ENCODE measurements around the gene NF1. TPM values are rescaled to one million over a fixed set of nuclear protein-coding genes. Genes with fewer than 3 reads are reported as not detected.

NF1 gene
- polyA plus RNA-seq, 2 of the 4 experiments (the other 2 are of a cell fraction): 15.9 to 73.2 TPM

GRCh38 chr17:31424944-31425281 lies 330.1 kb downstream of the NF1 start:
- H3K27ac ChIP-seq: no peak overlapping the region
- ChIA-PET CTCF (interaction anchor here (0.8 to 4.9 kb wide), 7 partner anchors 10 to 418 kb away, joined by 3 to 37 read pairs (median 5); no protein-coding TSS in a partner anchor), POLR2A (no interaction called here)
- no peak overlapping the region for H3K4me2 ChIP-seq
- 69% methylated on average over 5 of the region's 5 CpGs for whole genome bisulfite sequencing (ENCODE audit: missing lambda C conversion rate)
- no peak for FAIRE-seq
- H3K9me3 ChIP-seq: 0 out of 3 replicates have a peak, but pooled peaks cover 3% of the 10 kb centered on the region
- ATAC-seq: no peak
- TF ChIP-seq JUN (IDR thresholded peaks at IDR 0.05) (no peak), HES2 (IDR thresholded peaks at IDR 0.05) (no peak), RFX5 (IDR thresholded peaks at IDR 0.05) (no peak), CBX2 (IDR thresholded peaks at IDR 0.05; ENCODE audit: borderline replicate concordance, low read depth) (no peak), EHMT2 (IDR thresholded peaks at IDR 0.05; ENCODE audit: low read depth) (no peak), RNF2 (IDR thresholded peaks at IDR 0.05; ENCODE audit: borderline replicate concordance, low read depth) (no peak), CTCF (IDR thresholded peaks at IDR 0.05) (no peak), TFCP2L1 (CRISPR knock-in tag; IDR thresholded peaks at IDR 0.05) (no peak), FOXS1 (CRISPR knock-in tag; IDR thresholded peaks at IDR 0.05) (no peak), HOXB13 (CRISPR knock-in tag; IDR thresholded peaks at IDR 0.05; ENCODE audit: low read depth) (no peak), HOXA7 (CRISPR knock-in tag; IDR thresholded peaks at IDR 0.05) (no peak), KDM5A (IDR thresholded peaks at IDR 0.05) (no peak), ATOH8 (CRISPR knock-in tag; IDR thresholded peaks at IDR 0.05; ENCODE audit: low read depth) (no peak), REST (IDR thresholded peaks at IDR 0.05) (no peak), HEYL (CRISPR knock-in tag; IDR thresholded peaks at IDR 0.05) (no peak), ELK1 (IDR thresholded peaks at IDR 0.05; ENCODE audit: low read depth, low read length) (no peak), GATA3 (IDR thresholded peaks at IDR 0.05; ENCODE audit: borderline replicate concordance) (no peak), JUNB (IDR thresholded peaks at IDR 0.05) (no peak), POLR2AphosphoS2 (conservative IDR thresholded peaks at IDR 0.05; ENCODE audit: low read length) (no peak), MAZ (IDR thresholded peaks at IDR 0.05; ENCODE audit: borderline replicate concordance, low read depth, low read length) (no peak)
- no peaks in the 10 kb centered on the region for H3K4me1 ChIP-seq
- H3K4me3 ChIP-seq: no peak overlapping the region
- no peak for DNase-seq (ENCODE audit: low read depth in 1 of 2, low spot score in 1 of 2)
